GM18502 (cell line): ENCODE data around the gene SLC4A2.

Experiments
- ATAC-seq: cut with Tn5 transposase; IDR thresholded peaks from one replicate; pipeline ENCODE4 v1.9.1; 2021; ENCODE audit warnings: mild to moderate bottlenecking; ENCODE audit not compliant: unreplicated experiment, poor library complexity

The SLC4A2 gene

GRCh38 chr7:151122796-151123157, 63.4 kb downstream of the SLC4A2 start:
- no peak for ATAC-seq

DNA sequence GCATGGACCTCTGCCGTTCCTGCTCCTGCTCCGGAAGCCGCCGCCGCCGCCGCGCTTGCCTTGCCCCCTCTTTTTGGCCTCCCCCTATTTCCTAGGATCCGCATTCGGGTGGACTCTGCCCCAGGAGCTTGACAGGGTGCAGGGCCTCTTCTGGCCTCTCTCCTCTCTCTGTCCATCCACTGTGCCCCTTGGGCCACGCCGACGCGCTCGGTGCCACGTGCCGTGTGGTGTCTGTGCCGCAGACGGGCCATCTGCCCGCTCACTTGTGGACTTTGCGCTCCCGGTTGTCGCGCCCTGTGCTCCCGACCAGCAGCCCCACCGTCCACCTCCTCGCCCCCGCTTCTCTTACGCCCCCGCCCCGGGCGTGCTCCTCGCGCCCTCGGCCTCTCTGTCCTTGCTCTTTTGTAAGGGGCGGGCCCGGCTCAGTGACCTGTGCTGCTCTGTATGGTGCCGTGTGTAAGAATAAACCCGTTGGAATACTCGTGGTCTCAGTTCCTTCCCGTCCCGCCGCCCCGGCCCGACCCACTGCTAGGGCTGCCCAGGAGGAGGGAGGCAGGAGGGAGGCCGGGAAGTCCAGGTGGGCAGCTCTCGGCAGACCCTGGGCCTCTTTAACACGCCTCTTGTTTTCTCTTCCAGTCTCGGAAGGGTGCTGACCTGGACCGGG, 63.9 kb downstream of the SLC4A2 start:
- no peak for ATAC-seq

GRCh38 chr7:151123822-151124464, 64.6 kb downstream of the SLC4A2 start:
- ATAC-seq = peak; percentile 91

- no peak for ATAC-seq
Observed at GRCh38 chr7:151124481-151124880, 65.1 kb downstream of the SLC4A2 start.

GRCh38 chr7:151124899-151125399, 65.6 kb downstream of the SLC4A2 start:
- ATAC-seq = no peak

- no peak for ATAC-seq
Observed at GRCh38 chr7:151125470-151125845, 66.1 kb downstream of the SLC4A2 start.

GRCh38 chr7:151125846-151126481, 66.6 kb downstream of the SLC4A2 start:
- no peak for ATAC-seq
